ENCODE data around the gene ZNF436. TPM values are rescaled to one million over a fixed set of nuclear protein-coding genes. Genes with fewer than 3 reads are reported as not detected.

Gene ZNF436
- total RNA-seq, 2 donors from 2014 or later = 8.6 to 18.5 TPM

DNA sequence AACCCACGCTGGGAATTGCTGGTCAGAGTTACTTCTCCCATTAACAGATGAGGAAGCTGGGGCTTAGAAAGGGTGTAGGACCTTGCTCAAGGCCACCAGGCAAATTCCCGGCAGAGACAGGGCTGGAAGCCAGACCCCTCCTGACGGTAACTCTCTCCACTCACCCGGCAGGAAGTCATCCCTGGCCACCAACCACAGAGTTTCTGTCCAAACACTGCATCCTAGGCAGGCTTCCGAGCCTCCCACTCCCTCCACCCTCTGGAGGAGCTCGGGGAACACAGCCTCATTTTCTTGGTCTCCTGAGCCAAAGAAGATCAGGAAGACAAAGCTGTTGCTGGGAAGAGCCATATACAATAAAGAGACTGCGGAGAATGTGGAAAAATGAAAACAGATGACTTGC is 25.0 kb upstream of the ZNF436 start:
- peak; percentile 69 to 84 (median 73) for DNase-seq
- peak; percentile 84 for ATAC-seq
- no peak overlapping the region for H3K4me3 ChIP-seq
- TF ChIP-seq POLR2A (IDR thresholded peaks at IDR 0.05) = peak in 1 of 3 donors; percentile 11
- TF ChIP-seq, protein P1, sequence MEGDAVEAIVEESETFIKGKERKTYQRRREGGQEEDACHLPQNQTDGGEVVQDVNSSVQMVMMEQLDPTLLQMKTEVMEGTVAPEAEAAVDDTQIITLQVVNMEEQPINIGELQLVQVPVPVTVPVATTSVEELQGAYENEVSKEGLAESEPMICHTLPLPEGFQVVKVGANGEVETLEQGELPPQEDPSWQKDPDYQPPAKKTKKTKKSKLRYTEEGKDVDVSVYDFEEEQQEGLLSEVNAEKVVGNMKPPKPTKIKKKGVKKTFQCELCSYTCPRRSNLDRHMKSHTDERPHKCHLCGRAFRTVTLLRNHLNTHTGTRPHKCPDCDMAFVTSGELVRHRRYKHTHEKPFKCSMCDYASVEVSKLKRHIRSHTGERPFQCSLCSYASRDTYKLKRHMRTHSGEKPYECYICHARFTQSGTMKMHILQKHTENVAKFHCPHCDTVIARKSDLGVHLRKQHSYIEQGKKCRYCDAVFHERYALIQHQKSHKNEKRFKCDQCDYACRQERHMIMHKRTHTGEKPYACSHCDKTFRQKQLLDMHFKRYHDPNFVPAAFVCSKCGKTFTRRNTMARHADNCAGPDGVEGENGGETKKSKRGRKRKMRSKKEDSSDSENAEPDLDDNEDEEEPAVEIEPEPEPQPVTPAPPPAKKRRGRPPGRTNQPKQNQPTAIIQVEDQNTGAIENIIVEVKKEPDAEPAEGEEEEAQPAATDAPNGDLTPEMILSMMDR (IDR thresholded peaks at IDR 0.05) = no peak
- H3K36me3 ChIP-seq (replicated peaks in 1 of 2; ENCODE audit: insufficient read depth in 1 of 2, low read depth in 2 of 2) = peaks cover 0 to 6% of the 10 kb centered on the region in 2 donors
- peak overlapping the region in 3 of 4 donors; percentile 31 to 70 (median 69) for H3K27ac ChIP-seq
- intact Hi-C loops (cut with DNase I) = no loop called here
- H3K4me1 ChIP-seq = peaks cover 32% of the 10 kb centered on the region
- no peaks in the 10 kb centered on the region for H3K9me3 ChIP-seq
- 36 to 40% methylated on average over 7 of the region's 7 CpGs for WGBS, 2 donors
- H3K27me3 ChIP-seq = no peaks in the 10 kb centered on the region

DNA sequence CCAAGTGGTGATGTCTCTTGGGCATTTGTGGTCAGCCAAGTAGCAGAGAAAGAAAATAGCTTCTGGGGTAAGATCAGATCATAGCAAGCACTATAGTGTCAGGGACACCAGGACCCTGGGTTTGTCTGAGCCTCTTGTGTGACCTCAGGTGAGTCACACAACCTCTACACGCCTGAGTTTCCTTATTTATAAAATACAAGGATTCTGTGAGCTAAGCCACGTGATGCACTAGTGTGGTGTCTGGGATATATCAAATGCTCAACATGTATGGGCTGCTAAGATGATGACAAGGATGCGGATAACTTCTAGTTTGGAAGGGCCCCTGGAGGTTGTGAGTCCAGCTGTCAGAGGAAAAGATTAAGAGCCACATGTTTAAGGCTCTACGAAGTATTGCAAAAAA is 24.5 kb upstream of the ZNF436 start:
- H3K4me1 ChIP-seq = peaks cover 32% of the 10 kb centered on the region
- no peak for DNase-seq
- peak overlapping the region in 3 of 4 donors; percentile 31 to 70 (median 69) for H3K27ac ChIP-seq
- intact Hi-C loops (cut with DNase I) = no loop called here
- TF ChIP-seq POLR2A (IDR thresholded peaks at IDR 0.05) = no peak
- TF ChIP-seq, protein P1 (IDR thresholded peaks at IDR 0.05) = no peak
- H3K9me3 ChIP-seq = no peaks in the 10 kb centered on the region
- WGBS, 2 donors = 72 to 80% methylated on average over 4 of the region's 4 CpGs
- no peaks in the 10 kb centered on the region for H3K27me3 ChIP-seq
- H3K36me3 ChIP-seq (replicated peaks in 1 of 2; ENCODE audit: insufficient read depth in 1 of 2, low read depth in 2 of 2) = peaks cover 0 to 6% of the 10 kb centered on the region in 2 donors
- ATAC-seq = peak; percentile 15
- H3K4me3 ChIP-seq = no peak overlapping the region

DNA sequence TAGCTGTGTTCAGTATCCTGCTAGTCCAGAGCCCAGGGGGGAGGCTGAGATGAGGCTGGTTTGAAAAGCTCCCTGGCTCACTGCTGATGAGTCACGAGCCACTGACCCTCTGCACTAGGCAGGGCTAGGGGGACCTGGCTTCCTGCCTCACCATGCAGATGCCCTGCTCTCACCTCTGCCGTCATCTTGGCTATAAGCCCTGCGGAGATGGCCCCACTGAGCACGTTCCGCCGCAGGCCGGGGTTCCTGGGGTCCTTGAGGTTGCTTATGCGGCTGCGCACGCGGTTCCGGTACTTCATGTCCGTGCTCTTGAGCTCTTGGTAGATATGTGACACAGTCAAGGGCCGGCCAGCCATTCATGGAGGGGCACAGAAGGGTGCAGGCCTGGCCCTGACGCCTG is 24.1 kb upstream of the ZNF436 start:
- ATAC-seq (peak; percentile 24), DNase-seq (peak; percentile 37 to 61 (median 52))
- TF ChIP-seq, protein P1 (IDR thresholded peaks at IDR 0.05) = no peak
- no peaks in the 10 kb centered on the region for H3K9me3 ChIP-seq
- H3K27ac ChIP-seq = peak overlapping the region in 3 of 4 donors; percentile 31 to 70 (median 69)
- 68 to 90% methylated on average over 3 to 15 of the region's 15 CpGs for WGBS, 2 donors
- H3K4me1 ChIP-seq = peaks cover 32% of the 10 kb centered on the region
- H3K4me3 ChIP-seq = no peak overlapping the region
- H3K27me3 ChIP-seq = no peaks in the 10 kb centered on the region
- peaks cover 0 to 6% of the 10 kb centered on the region in 2 donors for H3K36me3 ChIP-seq (replicated peaks in 1 of 2; ENCODE audit: insufficient read depth in 1 of 2, low read depth in 2 of 2)
- intact Hi-C loops (cut with DNase I) = no loop called here

DNA sequence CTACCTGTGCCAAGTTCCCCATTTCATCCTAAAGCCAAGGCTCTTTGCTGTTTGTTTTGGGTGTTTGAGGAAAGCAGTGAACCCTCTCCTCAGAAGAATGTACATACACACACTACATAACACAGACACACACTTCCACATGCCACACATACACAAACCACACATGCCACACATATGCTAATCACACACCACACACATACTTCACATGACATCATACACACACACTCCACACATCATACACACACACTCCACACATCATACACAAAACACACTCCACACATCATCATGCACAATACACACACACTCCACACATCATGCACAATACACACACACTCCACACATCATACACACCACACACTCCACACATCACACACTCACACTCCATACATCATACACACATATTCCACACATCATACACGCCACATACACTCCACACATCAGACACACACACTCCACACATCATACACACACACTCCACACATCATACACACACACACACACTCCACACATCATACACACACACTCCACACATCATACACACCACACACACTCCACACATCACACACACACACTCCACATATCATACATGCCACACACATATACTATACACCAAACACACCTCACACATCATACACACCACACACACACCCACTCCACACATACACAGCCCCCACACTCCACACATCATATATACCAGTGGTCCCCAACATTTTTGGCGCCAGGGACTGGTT is 22.7 kb upstream of the ZNF436 start:
- TF ChIP-seq, protein P1 (IDR thresholded peaks at IDR 0.05) = no peak
- no peak for TF ChIP-seq POLR2A (IDR thresholded peaks at IDR 0.05)
- intact Hi-C loops (cut with DNase I) = no loop called here
- DNase-seq (no peak), ATAC-seq (no peak)
- H3K27me3 ChIP-seq = no peaks in the 10 kb centered on the region
- H3K36me3 ChIP-seq (replicated peaks in 1 of 2; ENCODE audit: insufficient read depth in 1 of 2, low read depth in 2 of 2) = peaks cover 0 to 4% of the 10 kb centered on the region in 2 donors
- whole genome bisulfite sequencing, 2 donors = 63 to 82% methylated on average over 2 of the region's 2 CpGs
- peak overlapping the region in 1 of 4 donors; percentile 8 for H3K27ac ChIP-seq
- no peaks in the 10 kb centered on the region for H3K9me3 ChIP-seq
- H3K4me3 ChIP-seq = no peak overlapping the region
- H3K4me1 ChIP-seq = peaks cover 32% of the 10 kb centered on the region

Data from body of pancreas (tissue), 4 donors.